GM12878 (cell line): ENCODE results near the gene ZNF189. TPM values are rescaled to one million over a fixed set of nuclear protein-coding genes. Genes with fewer than 3 reads are reported as not detected.

Experiments used
- ATAC-seq: fragments of 200-7000 bp; cut with Tn5 transposase; 3 replicates; pipeline ENCODE4 v1.9.1; 2020; ENCODE audit warnings: mild to moderate bottlenecking, moderate library complexity
- BruUV-seq: library from RNA; stranded (reverse); fragments of 400-500 nt; replicated peaks from 2 replicates; lab custom pipeline; 2021; lab: Mats Ljungman, UMichigan
- CTCF ChIA-PET: fragments of 300-600 bp; sonication (Branson Sonifier 250); formaldehyde crosslinking; extraction: SDS; loops from one replicate; lab custom pipeline; 2021; ENCODE audit warnings: inconsistent platforms; lab: Yijun Ruan, JAX
- POLR2A ChIA-PET: fragments of 350-600 bp; formaldehyde crosslinking; extraction: SDS; loops from one replicate; lab custom pipeline; 2021; ENCODE audit warnings: inconsistent platforms; lab: Charles Lee
- RAD21 ChIA-PET: fragments of 300-600 bp; sonication (Branson Sonifier 250); formaldehyde crosslinking; loops from one replicate; lab custom pipeline; 2023; ENCODE audit warnings: antibody characterized with exemption; ENCODE audit not compliant: unreplicated experiment; lab: Charles Lee
- SMC1A ChIA-PET: fragments of 300-600 bp; sonication (Branson Sonifier 250); formaldehyde crosslinking; loops from one replicate; lab custom pipeline; 2023; ENCODE audit not compliant: unreplicated experiment, uncharacterized antibody; lab: Charles Lee
- DNase-seq: peaks from one replicate; pipeline ENCODE4 v3.0.0-alpha.2; 2011; ENCODE audit warnings: low read depth, low spot score
- FAIRE-seq: peaks from 3 replicates; lab custom pipeline; 2011; peaks lifted over from hg19 to GRCh38; lab: Jason Lieb, UNC
- H2AFZ ChIP-seq: 2 replicates; pipeline ENCODE4 v1.6.0; 2011; ENCODE audit warnings: low read depth, low read length, control low read depth; ENCODE audit not compliant: control insufficient read depth
- H3K27ac ChIP-seq: 2 replicates; pipeline ENCODE4 v1.5.1; 2011; ENCODE audit warnings: control low read depth; ENCODE audit not compliant: control insufficient read depth, insufficient read depth
- H3K27me3 ChIP-seq, 2 experiments: replicated peaks in 1 of 2; 2 replicates each; pipeline versions ENCODE4 v1.6.0 to v1.6.1; 2011; ENCODE audit warnings: low read length in 1 of 2; ENCODE audit not compliant: control insufficient read depth in 2 of 2, insufficient read depth in 2 of 2
- H3K36me3 ChIP-seq, 2 experiments: 2 replicates each; pipeline ENCODE4 v1.5.1; 2011; ENCODE audit warnings: low read length in 1 of 2; ENCODE audit not compliant: control insufficient read depth in 2 of 2, insufficient read depth in 2 of 2
- H3K4me1 ChIP-seq: 2 replicates; pipeline ENCODE4 v1.6.1; 2011; ENCODE audit warnings: mild to moderate bottlenecking, low read length, moderate library complexity, mixed read lengths; ENCODE audit not compliant: control insufficient read depth, insufficient read depth
- H3K4me2 ChIP-seq: 2 replicates; pipeline ENCODE4 v1.6.0; 2011; ENCODE audit warnings: control low read depth; ENCODE audit not compliant: control insufficient read depth, insufficient read depth
- H3K4me3 ChIP-seq: fragments of 200-600 bp; sonication (generic); 2 replicates; pipeline ENCODE4 v1.5.1; 2016
- H3K79me2 ChIP-seq: 2 replicates; pipeline ENCODE4 v1.6.0; 2011; ENCODE audit warnings: low read length; ENCODE audit not compliant: control insufficient read depth, insufficient read depth
- H3K9ac ChIP-seq: 2 replicates; pipeline ENCODE4 v1.8.0; 2011; ENCODE audit warnings: low read length, control low read depth, mixed read lengths; ENCODE audit not compliant: control insufficient read depth, insufficient read depth
- H3K9me3 ChIP-seq: replicated peaks from 3 replicates; pipeline ENCODE4 v1.5.1; 2011; ENCODE audit warnings: mild to moderate bottlenecking, low read length; ENCODE audit not compliant: control insufficient read depth, insufficient read depth
- H4K20me1 ChIP-seq: 2 replicates; pipeline ENCODE4 v1.6.0; 2011; ENCODE audit not compliant: control insufficient read depth, insufficient read depth
- HDGF ChIP-seq: fragments of 450-650 bp; IDR thresholded peaks from 2 replicates; pipeline ENCODE4 v1.6.1; 2016; ENCODE audit warnings: antibody characterized with exemption
- MEF2A ChIP-seq: IDR thresholded peaks from 2 replicates; pipeline ENCODE4 v1.6.1; 2011; ENCODE audit warnings: low read depth, mild to moderate bottlenecking, low read length, moderate library complexity; ENCODE audit not compliant: insufficient read depth
- MTA2 ChIP-seq: fragments of 450-650 bp; IDR thresholded peaks from 2 replicates; pipeline ENCODE4 v1.6.1; 2016; ENCODE audit warnings: low read depth, mild to moderate bottlenecking, moderate library complexity
- RBBP5 ChIP-seq: fragments of 200-600 bp; sonication (generic); conservative IDR thresholded peaks from 2 replicates; pipeline ENCODE4 v1.6.1; 2016
- SUZ12 ChIP-seq: fragments of 200-600 bp; sonication (generic); IDR thresholded peaks from one replicate; pipeline ENCODE4 v1.6.1; 2018; ENCODE audit warnings: antibody characterized with exemption, mild to moderate bottlenecking; ENCODE audit not compliant: unreplicated experiment
- ZBTB11 ChIP-seq: fragments of 450-650 bp; formaldehyde crosslinking; IDR thresholded peaks from 2 replicates; pipeline ENCODE4 v1.5.0; 2022; ENCODE audit warnings: mild to moderate bottlenecking, missing genetic modification characterization
- WGBS: methylation state at CpG from one replicate; pipeline ENCODE4 v1.1.6; 2016; ENCODE audit warnings: low lambda C conversion rate; ENCODE audit not compliant: insufficient replicate concordance, insufficient coverage; ENCODE audit errors: missing lambda C conversion rate; 5-methylcytosine and 5-hydroxymethylcytosine counted together
- in situ Hi-C: fragments of 300-500 bp; cut with MboI; formaldehyde crosslinking; loops from 9 replicates; pipeline ENCODE4 v1.14.3; 2018; ENCODE audit warnings: mixed read lengths
- intact Hi-C: fragments of 100-400 bp; cut with micrococcal nuclease; formaldehyde crosslinking; loops from one replicate; pipeline ENCODE4 v1.14.2; 2022; ENCODE audit not compliant: unreplicated experiment
- polyA plus RNA-seq, 11 experiments: library from polyadenylated mRNA; depleted of rRNA in 4 of 11; unstranded in 6 of 11; stranded (reverse) in 5 of 11; fragments of >200 nt; fragmentation: Nextera tagmentation in 4 of 11; fragmentation: Illumina TruSeq in 1 of 11; extraction: Ambion mirVana in 4 of 11; extraction: Trizol in 1 of 11; gene quantifications; 1 replicate in 1 of 11; 2 replicates in 10 of 11; pipeline versions ENCODE4 v1.2.1 to v1.2.3, GENCODE V29; 2011 to 2016; ENCODE audit warnings: inconsistent platforms in 2 of 11, missing spikeins in 2 of 11, low read depth in 1 of 11
- total RNA-seq, 4 experiments: library from RNA; depleted of rRNA in 3 of 4; stranded (reverse); fragments of >200 nt in 3 of 4; fragmentation: Illumina TruSeq in 1 of 4; extraction: Trizol in 1 of 4; gene quantifications; 2 replicates each; pipeline versions ENCODE4 v1.2.1 to v1.2.3, GENCODE V29; 2013 to 2021
- TF ChIP-seq, protein P1 (sequence below): fragments of 450-650 bp; IDR thresholded peaks from 2 replicates; pipeline ENCODE4 v1.6.1; 2018; ENCODE audit warnings: borderline replicate concordance, mild to moderate bottlenecking; ENCODE audit not compliant: partially characterized antibody

Gene ZNF189
- total and polyA plus RNA-seq, 10 of the 15 experiments (the other 5 are each of a cell fraction or from before 2014, with no cell fraction given): 3.1 to 12.3 (median 7.4) TPM

DNA sequence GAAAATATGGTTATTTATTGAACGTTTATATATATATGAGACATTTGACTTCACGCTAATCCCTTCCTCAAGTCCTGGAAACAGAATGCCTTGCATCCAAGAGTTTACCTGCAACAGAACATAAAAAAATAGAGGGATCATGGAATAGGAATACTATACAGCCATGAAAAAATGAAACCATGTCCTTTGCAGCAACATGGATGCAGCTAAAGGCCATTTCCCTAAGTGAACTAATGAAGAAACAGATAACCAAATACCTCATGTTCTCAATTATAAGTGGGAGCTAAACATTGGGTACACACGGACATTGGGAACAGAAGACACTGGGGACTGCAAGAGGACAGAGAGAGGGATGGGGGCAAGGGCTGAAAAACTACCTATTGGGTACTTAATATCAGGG lies 26.8 kb upstream of the ZNF189 start:
- no peaks in the 10 kb centered on the region for H3K27me3 ChIP-seq
- WGBS: 67% methylated on average over 3 of the region's 3 CpGs
- BruUV-seq: no TSS peak

DNA sequence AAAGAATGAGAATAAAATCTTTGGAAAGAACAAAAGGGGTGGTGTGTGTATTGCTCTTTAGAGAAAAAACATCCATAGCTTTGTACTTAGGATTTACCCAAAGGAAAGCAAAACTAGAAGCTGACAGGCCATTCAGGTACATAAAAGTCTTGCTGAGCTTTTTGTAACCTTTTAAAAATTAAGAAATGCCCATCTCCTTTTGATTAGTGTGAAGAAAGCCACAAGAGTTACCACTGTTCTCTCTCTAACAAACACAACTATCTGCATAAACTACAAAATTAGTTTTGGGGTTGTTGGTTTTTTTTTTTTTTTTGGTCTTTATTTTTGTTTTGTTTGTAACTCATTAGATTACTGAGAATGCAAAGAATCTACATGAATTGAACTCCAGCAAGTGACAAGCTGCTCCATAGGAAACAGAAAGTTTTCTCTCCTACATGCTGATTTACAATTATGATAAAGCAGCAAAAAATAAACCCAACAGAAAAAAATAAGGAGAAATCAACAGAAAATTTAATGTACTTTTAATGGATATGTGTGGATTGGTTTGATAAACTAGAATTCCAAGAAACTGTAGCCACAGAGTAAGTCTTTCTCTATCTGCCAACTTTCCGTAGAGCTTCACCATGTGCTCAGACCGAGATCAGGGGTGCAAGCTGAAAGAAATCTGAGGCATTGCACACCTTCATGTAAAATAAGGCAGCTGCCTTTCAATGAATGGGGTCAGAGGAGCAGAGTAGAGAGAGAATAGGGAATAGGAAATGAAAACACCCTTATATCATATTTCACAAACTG lies 26.1 kb upstream of the ZNF189 start:
- intact Hi-C loops: no loop called here
- Histone ChIP-seq H4K20me1 (no peaks in the 10 kb centered on the region), H3K9ac (no peak overlapping the region), H3K4me3 (no peak overlapping the region), H3K27ac (no peak overlapping the region), H3K36me3 (no peaks in the 10 kb centered on the region), H3K4me1 (no peaks in the 10 kb centered on the region), H2AFZ (no peak overlapping the region), H3K9me3 (no peaks in the 10 kb centered on the region), H3K79me2 (no peaks in the 10 kb centered on the region), H3K27me3 (no peaks in the 10 kb centered on the region), H3K4me2 (no peak overlapping the region)
- POLR2A ChIA-PET: interaction anchor here (0.6 kb wide), 1 partner anchor 10 kb away, joined by 3 read pairs; no protein-coding TSS in a partner anchor
- no TSS peak for BruUV-seq
- 23% methylated on average over 2 of the region's 2 CpGs for WGBS
- FAIRE-seq: no peak
- CTCF ChIA-PET: interaction anchor here (1.1 to 1.5 kb wide), 4 partner anchors 20 to 116 kb away, joined by 3 to 5 read pairs (median 3); no protein-coding TSS in a partner anchor
- DNase-seq: no peak
- RAD21 ChIA-PET: no interaction called here
- no peak for ATAC-seq
- no peak for TF ChIP-seq ZBTB11 (CRISPR knock-in tag)
- no peak for TF ChIP-seq RBBP5
- no peak for TF ChIP-seq MTA2
- TF ChIP-seq HDGF: no peak
- TF ChIP-seq, protein P1, sequence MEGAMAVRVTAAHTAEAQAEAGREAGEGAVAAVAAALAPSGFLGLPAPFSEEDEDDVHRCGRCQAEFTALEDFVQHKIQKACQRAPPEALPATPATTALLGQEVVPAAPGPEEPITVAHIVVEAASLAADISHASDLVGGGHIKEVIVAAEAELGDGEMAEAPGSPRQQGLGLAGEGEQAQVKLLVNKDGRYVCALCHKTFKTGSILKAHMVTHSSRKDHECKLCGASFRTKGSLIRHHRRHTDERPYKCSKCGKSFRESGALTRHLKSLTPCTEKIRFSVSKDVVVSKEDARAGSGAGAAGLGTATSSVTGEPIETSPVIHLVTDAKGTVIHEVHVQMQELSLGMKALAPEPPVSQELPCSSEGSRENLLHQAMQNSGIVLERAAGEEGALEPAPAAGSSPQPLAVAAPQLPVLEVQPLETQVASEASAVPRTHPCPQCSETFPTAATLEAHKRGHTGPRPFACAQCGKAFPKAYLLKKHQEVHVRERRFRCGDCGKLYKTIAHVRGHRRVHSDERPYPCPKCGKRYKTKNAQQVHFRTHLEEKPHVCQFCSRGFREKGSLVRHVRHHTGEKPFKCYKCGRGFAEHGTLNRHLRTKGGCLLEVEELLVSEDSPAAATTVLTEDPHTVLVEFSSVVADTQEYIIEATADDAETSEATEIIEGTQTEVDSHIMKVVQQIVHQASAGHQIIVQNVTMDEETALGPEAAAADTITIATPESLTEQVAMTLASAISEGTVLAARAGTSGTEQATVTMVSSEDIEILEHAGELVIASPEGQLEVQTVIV: no peak
- TF ChIP-seq SUZ12: no peak
- in situ Hi-C loops: no loop called here
- SMC1A ChIA-PET: interaction anchor here (0.8 to 1.4 kb wide), 3 partner anchors 9 to 161 kb away, joined by 3 to 6 read pairs (median 4); partner anchors contain the start of gene RNF20

More for the DNA sequence above, 26.8 kb upstream of the ZNF189 start:
- Histone ChIP-seq H2AFZ (no peak overlapping the region), H3K4me3 (no peak overlapping the region), H3K27ac (no peak overlapping the region), H3K9ac (no peak overlapping the region), H3K79me2 (no peaks in the 10 kb centered on the region), H3K4me2 (no peak overlapping the region), H3K36me3 (no peaks in the 10 kb centered on the region), H3K9me3 (no peaks in the 10 kb centered on the region), H4K20me1 (no peaks in the 10 kb centered on the region), H3K4me1 (no peaks in the 10 kb centered on the region)
- RAD21 ChIA-PET: no interaction called here
- SMC1A ChIA-PET: no interaction called here
- FAIRE-seq: no peak
- CTCF ChIA-PET: interaction anchor here (1.3 to 2.0 kb wide), 2 partner anchors 16 to 117 kb away, joined by 3 to 8 read pairs; no protein-coding TSS in a partner anchor
- in situ Hi-C loops (no loop called here), intact Hi-C loops (no loop called here)
- DNase-seq: no peak
- ATAC-seq: no peak
- POLR2A ChIA-PET: no interaction called here
- TF ChIP-seq MEF2A: no peak
